Tibial artery (tissue), 4 donors: ENCODE data around the gene MDK.

Experiments
- DNase-seq, 2 donors: peaks; one replicate each; pipeline ENCODE4 v3.0.0-alpha.2; 2019
- H3K27ac ChIP-seq, 2 donors: fragments of 200-600 bp; sonication (generic) in 1 of 2; 1 replicate in 1 of 2; 2 replicates in 1 of 2; pipeline ENCODE4 v1.5.1; 2018 to 2019; ENCODE audit warnings: mild to moderate bottlenecking in 1 of 2
- H3K27me3 ChIP-seq, 2 donors: fragments of 200-600 bp; sonication (generic) in 1 of 2; one replicate each; pipeline versions ENCODE4 v1.5.1 to v1.6.0; 2016 to 2019
- H3K36me3 ChIP-seq, 3 donors: fragments of 200-600 bp; sonication (generic) in 2 of 3; one replicate each; pipeline ENCODE4 v1.5.1; 2016 to 2019; ENCODE audit warnings: mild to moderate bottlenecking in 2 of 3
- H3K4me1 ChIP-seq, 4 donors: fragments of 200-600 bp; sonication (generic) in 2 of 4; 1 replicate in 3 of 4; 2 replicates in 1 of 4; pipeline ENCODE4 v1.5.1; 2016 to 2019
- H3K4me3 ChIP-seq, 2 donors: fragments of 200-600 bp; sonication (generic) in 1 of 2; 1 replicate in 1 of 2; 2 replicates in 1 of 2; pipeline ENCODE4 v1.5.1; 2018 to 2019; ENCODE audit warnings: mild to moderate bottlenecking in 2 of 2
- H3K9me3 ChIP-seq, 3 donors: fragments of 200-600 bp; sonication (generic) in 1 of 3; one replicate each; pipeline ENCODE4 v1.5.1; 2016 to 2019
- intact Hi-C: fragments of 100-400 bp; cut with DNase I; formaldehyde crosslinking; loops from one replicate; pipeline ENCODE4 v1.15.0; 2023; ENCODE audit warnings: low total_unique reads
- TF ChIP-seq, protein P1 (sequence below), 2 experiments: fragments of 200-600 bp in 1 of 2; fragments of 450-650 bp in 1 of 2; IDR thresholded peaks; one replicate each; pipeline ENCODE4 v1.5.1; 2017 to 2019; ENCODE audit warnings: antibody characterized with exemption in 2 of 2, mild to moderate bottlenecking in 1 of 2, moderate library complexity in 1 of 2

The MDK gene

DNA sequence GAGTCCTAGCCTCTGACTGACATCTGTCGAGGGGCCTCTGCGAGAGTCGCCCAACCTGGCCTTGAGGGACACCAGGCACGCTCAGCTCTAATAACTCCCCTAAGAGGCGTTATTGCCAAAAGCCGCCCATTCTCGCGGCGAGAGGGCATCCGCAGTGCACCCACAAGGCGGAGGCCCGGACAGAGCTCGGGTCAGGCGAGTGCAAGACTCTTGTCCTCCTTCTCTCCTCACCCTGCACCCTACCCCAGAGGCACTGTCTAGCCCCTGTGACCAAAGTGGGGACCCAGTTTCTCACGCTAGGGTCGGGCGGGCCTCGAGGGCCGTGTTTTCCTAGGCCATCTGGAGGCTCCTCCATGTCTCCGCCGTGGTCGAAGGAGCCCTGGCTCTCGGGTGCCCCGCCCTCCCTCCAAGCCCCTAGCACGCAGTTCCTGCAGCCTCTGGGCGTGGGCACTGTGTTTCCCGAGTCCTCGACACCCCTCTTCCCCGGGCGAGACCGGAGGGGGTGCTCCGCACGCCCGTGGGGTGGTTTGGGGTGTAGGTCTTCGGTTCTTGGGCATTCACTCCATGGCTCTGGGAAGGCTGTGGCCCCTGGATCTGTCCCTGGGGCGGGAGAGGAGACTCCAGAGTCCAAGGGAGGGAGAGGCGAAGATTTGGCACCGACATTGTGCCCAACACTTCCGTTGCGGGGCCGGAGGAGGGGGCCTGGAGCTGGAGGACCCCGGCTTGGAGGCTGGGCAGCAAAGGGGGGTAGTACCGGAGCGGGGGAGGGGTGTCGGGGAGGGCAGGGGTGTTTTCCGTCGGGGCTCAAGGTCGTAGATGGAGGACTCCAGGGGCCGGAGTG is 9.1 kb downstream of the MDK start:
- TF ChIP-seq, protein P1, sequence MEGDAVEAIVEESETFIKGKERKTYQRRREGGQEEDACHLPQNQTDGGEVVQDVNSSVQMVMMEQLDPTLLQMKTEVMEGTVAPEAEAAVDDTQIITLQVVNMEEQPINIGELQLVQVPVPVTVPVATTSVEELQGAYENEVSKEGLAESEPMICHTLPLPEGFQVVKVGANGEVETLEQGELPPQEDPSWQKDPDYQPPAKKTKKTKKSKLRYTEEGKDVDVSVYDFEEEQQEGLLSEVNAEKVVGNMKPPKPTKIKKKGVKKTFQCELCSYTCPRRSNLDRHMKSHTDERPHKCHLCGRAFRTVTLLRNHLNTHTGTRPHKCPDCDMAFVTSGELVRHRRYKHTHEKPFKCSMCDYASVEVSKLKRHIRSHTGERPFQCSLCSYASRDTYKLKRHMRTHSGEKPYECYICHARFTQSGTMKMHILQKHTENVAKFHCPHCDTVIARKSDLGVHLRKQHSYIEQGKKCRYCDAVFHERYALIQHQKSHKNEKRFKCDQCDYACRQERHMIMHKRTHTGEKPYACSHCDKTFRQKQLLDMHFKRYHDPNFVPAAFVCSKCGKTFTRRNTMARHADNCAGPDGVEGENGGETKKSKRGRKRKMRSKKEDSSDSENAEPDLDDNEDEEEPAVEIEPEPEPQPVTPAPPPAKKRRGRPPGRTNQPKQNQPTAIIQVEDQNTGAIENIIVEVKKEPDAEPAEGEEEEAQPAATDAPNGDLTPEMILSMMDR (IDR thresholded peaks at IDR 0.05) = no peak
- Histone ChIP-seq H3K4me3 (no peak overlapping the region), H3K27ac (no peak overlapping the region), H3K36me3 (peaks cover 0 to under 1% (median 0%) of the 10 kb centered on the region in 3 donors), H3K27me3 (peaks cover 3 to 69% of the 10 kb centered on the region in 2 donors), H3K9me3 (no peaks in the 10 kb centered on the region), H3K4me1 (peaks cover 7 to 43% (median 35%) of the 10 kb centered on the region in 4 donors)
- DNase-seq = no peak
- intact Hi-C loops = loop anchor here (10.0 kb wide), 2 partner anchors 144 to 224 kb away; partner anchors contain the start of genes ATG13 and HARBI1

DNA sequence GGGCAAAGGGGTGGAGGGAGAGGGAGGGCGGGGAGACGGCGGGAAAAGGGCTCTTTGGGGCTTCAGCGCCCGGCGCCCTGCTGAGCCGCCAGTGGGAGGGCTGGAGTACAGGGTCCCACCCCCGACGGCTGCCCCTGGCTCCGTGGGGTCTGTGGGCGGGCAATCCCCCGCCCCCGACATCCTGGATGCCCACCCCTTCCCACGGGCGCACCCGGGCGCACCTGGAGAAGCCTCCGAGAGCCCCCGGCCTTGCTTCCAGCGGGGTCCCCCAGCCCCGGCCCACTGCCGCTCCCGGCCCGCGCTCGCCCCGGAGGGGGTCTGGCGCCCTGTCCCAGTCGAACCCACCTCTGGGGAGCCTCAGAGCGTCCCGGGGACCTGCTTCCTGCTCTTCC is 9.7 kb downstream of the MDK start:
- TF ChIP-seq, protein P1 (IDR thresholded peaks at IDR 0.05) = no peak
- H3K27ac ChIP-seq = no peak overlapping the region
- H3K4me1 ChIP-seq = peaks cover 7 to 43% (median 35%) of the 10 kb centered on the region in 4 donors
- H3K9me3 ChIP-seq = no peaks in the 10 kb centered on the region
- H3K4me3 ChIP-seq = peak overlapping the region in 1 of 2 donors; percentile 7
- DNase-seq = no peak
- peaks cover 3 to 63% of the 10 kb centered on the region in 2 donors for H3K27me3 ChIP-seq
- peaks cover 0 to 7% (median 0%) of the 10 kb centered on the region in 3 donors for H3K36me3 ChIP-seq
- intact Hi-C loops = loop anchor here (10.0 kb wide), 2 partner anchors 144 to 224 kb away; partner anchors contain the start of genes ATG13 and HARBI1

DNA sequence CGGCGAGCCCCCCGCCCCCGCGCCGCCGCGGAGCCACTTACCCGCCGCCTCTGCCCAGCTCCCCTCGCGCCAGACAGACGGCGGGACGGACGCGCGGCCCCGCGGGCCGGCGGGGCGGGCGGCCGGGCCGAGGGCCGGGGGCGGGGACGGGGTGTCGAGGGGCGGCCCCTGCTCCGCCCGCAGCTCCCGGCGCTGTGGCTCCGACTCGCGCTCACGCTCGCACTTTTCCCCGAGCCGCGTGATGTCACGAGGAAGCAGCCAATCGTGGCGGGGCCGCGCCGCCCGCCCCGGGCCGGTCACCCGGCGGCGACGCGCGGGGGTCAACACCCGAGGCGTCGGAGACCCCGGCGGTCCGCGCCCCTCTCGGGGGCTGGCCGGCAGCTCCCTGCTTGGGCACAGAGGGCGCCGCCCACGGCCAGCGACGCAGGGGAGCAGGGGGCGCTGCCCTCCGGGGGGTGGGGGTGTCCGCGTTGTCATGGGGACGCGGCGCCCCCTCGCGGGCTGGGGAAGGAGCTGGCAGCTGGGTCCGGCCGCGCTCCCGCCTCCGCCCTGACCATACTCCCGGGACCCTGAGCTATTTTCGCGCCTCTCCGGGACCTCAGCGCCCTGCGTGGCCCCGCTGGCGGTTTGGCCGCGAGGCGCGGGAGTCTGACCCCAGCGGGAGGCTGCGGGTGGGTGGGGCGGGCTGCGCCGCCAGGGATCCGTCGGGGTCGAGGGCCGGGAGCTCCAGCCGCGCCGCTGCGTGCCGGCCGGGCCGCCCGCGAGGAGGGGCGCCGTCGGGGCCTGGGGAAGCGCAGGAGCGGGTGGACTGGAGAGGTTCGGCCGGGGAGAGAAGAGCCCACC is 10.3 kb downstream of the MDK start, which contains the start of gene CHRM4:
Gene CHRM4 (minus strand): TSS at position 199 of the 843 bp plus-strand sequence. CDS start 5,219 bp downstream, outside the sequence.
- DNase-seq = peak in 1 of 2 donors; percentile 62
- intact Hi-C loops = loop anchor here (10.0 kb wide), 2 partner anchors 143 to 223 kb away; partner anchors contain the start of genes ATG13 and HARBI1
- Histone ChIP-seq H3K9me3 (no peaks in the 10 kb centered on the region), H3K27me3 (peaks cover 3 to 57% of the 10 kb centered on the region in 2 donors), H3K4me3 (peak within 1 kb of the TSS; percentile 9 to 30), H3K36me3 (peaks cover 0 to 13% (median 5%) of the 10 kb centered on the region in 3 donors), H3K4me1 (peaks cover 7 to 43% (median 35%) of the 10 kb centered on the region in 4 donors), H3K27ac (no peak within 1 kb of the TSS)
- TF ChIP-seq, protein P1 (IDR thresholded peaks at IDR 0.05) = no peak

DNA sequence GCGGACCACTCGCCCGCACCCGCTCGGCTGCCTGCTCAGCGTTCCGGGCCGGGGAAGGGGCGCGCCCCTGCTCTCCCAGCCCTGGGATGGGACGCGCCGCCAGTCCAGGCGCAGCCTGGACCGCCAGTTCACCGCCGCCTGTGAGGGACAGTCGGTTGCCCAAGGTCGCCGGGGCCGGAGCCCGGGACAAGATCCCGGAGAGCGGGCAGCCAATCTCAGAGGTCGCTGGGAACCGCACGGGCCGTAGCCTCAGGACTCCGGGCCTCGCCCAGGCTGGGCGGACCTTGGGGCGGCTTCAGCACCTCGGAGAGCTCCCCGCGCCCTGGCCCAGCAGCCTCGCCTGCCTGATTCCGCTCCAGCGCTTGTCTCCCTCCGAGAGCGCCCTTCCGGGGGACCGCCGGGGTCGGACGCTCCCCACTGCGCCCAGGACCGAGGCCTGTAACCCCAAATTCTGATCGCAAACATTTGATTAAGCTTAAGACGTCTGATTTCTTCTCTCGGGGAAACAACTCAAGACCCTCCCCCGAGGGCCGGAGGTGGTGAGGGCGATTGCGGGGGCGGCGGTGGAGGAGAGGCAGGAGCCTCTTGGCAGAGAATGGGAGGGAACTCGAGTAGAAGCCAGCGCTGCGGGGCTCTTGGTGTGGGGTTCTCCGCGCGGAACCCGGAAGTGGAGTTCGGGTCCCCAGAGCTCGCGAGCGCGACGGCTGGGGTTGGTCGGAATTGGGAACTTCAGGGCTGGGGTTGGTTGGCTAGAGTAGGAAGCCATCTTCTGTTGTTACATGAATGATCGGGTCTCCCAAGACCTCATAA is 11.2 kb downstream of the MDK start:
- peaks cover 7 to 21% (median 13%) of the 10 kb centered on the region in 3 donors for H3K36me3 ChIP-seq
- intact Hi-C loops = loop anchor here (10.0 kb wide), 2 partner anchors 142 to 222 kb away; partner anchors contain the start of genes ATG13 and HARBI1
- no peak overlapping the region for H3K27ac ChIP-seq
- H3K27me3 ChIP-seq = peaks cover 3 to 48% of the 10 kb centered on the region in 2 donors
- TF ChIP-seq, protein P1 (IDR thresholded peaks at IDR 0.05) = no peak
- peaks cover 7 to 43% (median 35%) of the 10 kb centered on the region in 4 donors for H3K4me1 ChIP-seq
- peak; percentile 75 to 86 for DNase-seq
- H3K9me3 ChIP-seq = no peaks in the 10 kb centered on the region
- H3K4me3 ChIP-seq = peak overlapping the region; percentile 9 to 30
